ENCODE data around the gene NDUFAF5.
A peak's percentile ranks its signal among the peaks of the same experiment; 100 is the strongest.

NDUFAF5 gene

GRCh38 chr20:13775867-13776266 lies 9.0 kb upstream of the NDUFAF5 start:
- WGBS (ENCODE audit: insufficient coverage, insufficient read length) = 100% methylated on average over 2 of the region's 4 CpGs
- DNase-seq (ENCODE audit: low read depth, low spot score) = no peak

GRCh38 chr20:13777171-13777601 lies 7.6 kb upstream of the NDUFAF5 start:
- Histone ChIP-seq H3K36me3 (ENCODE audit: control insufficient read depth, insufficient read depth, low read length) (peaks cover 8% of the 10 kb centered on the region; the same call in 1 of the 2 replicates), H3K27me3 (ENCODE audit: control insufficient read depth, insufficient read depth, low read length) (no peaks in the 10 kb centered on the region), H3K27ac (ENCODE audit: low read length) (no peak overlapping the region), H3K4me1 (ENCODE audit: control insufficient read depth, insufficient read depth, low read length) (no peaks in the 10 kb centered on the region), H3K4me3 (ENCODE audit: low read length) (no peak overlapping the region), H3K9me3 (ENCODE audit: control insufficient read depth, insufficient read depth, low read length) (no peaks in the 10 kb centered on the region)
- WGBS (ENCODE audit: insufficient coverage, insufficient read length) = no CpG with 5 or more reads among the region's 4 CpGs
- DNase-seq (ENCODE audit: low read depth, low spot score) = no peak

More at GRCh38 chr20:13775867-13776266, 9.0 kb upstream of the NDUFAF5 start:
- no peaks in the 10 kb centered on the region for H3K9me3 ChIP-seq (ENCODE audit: control insufficient read depth, insufficient read depth, low read length)
- peaks cover 8% of the 10 kb centered on the region; the same call in 1 of the 2 replicates for H3K36me3 ChIP-seq (ENCODE audit: control insufficient read depth, insufficient read depth, low read length)
- no peak overlapping the region for H3K27ac ChIP-seq (ENCODE audit: low read length)
- H3K4me3 ChIP-seq (ENCODE audit: low read length) = no peak overlapping the region
- H3K27me3 ChIP-seq (ENCODE audit: control insufficient read depth, insufficient read depth, low read length) = no peaks in the 10 kb centered on the region
- H3K4me1 ChIP-seq (ENCODE audit: control insufficient read depth, insufficient read depth, low read length) = no peaks in the 10 kb centered on the region

GRCh38 chr20:13778827-13779226 lies 6.0 kb upstream of the NDUFAF5 start:
- no peaks in the 10 kb centered on the region for H3K27me3 ChIP-seq (ENCODE audit: control insufficient read depth, insufficient read depth, low read length)
- H3K4me3 ChIP-seq (ENCODE audit: low read length) = no peak overlapping the region
- H3K9me3 ChIP-seq (ENCODE audit: control insufficient read depth, insufficient read depth, low read length) = no peaks in the 10 kb centered on the region
- DNase-seq (ENCODE audit: low read depth, low spot score) = no peak
- no peak overlapping the region for H3K27ac ChIP-seq (ENCODE audit: low read length)
- peaks cover 8% of the 10 kb centered on the region; the same call in 1 of the 2 replicates for H3K36me3 ChIP-seq (ENCODE audit: control insufficient read depth, insufficient read depth, low read length)
- H3K4me1 ChIP-seq (ENCODE audit: control insufficient read depth, insufficient read depth, low read length) = 0 out of 2 replicates have a peak, but pooled peaks cover 3% of the 10 kb centered on the region
- no CpG with 5 or more reads among the region's 3 CpGs for WGBS (ENCODE audit: insufficient coverage, insufficient read length)

GRCh38 chr20:13783528-13783927 lies 1.3 kb upstream of the NDUFAF5 start:
- no peak overlapping the region for H3K4me3 ChIP-seq (ENCODE audit: low read length)
- H3K36me3 ChIP-seq (ENCODE audit: control insufficient read depth, insufficient read depth, low read length) = no peaks in the 10 kb centered on the region; the same call in 1 of the 2 replicates
- WGBS (ENCODE audit: insufficient coverage, insufficient read length) = no CpG with 5 or more reads among the region's 13 CpGs
- H3K27me3 ChIP-seq (ENCODE audit: control insufficient read depth, insufficient read depth, low read length) = no peaks in the 10 kb centered on the region
- no peaks in the 10 kb centered on the region for H3K9me3 ChIP-seq (ENCODE audit: control insufficient read depth, insufficient read depth, low read length)
- no peak overlapping the region for H3K27ac ChIP-seq (ENCODE audit: low read length)
- 0 out of 2 replicates have a peak, but pooled peaks cover 4% of the 10 kb centered on the region for H3K4me1 ChIP-seq (ENCODE audit: control insufficient read depth, insufficient read depth, low read length)
- DNase-seq (ENCODE audit: low read depth, low spot score) = no peak

- H3K27me3 ChIP-seq (ENCODE audit: control insufficient read depth, insufficient read depth, low read length) = no peaks in the 10 kb centered on the region
- no CpG with 5 or more reads among the region's 26 CpGs for whole genome bisulfite sequencing (ENCODE audit: insufficient coverage, insufficient read length)
- peak overlapping the region; percentile 88; the same call in 1 of the 2 replicates for H3K4me3 ChIP-seq (ENCODE audit: low read length)
- no peaks in the 10 kb centered on the region; the same call in 1 of the 2 replicates for H3K36me3 ChIP-seq (ENCODE audit: control insufficient read depth, insufficient read depth, low read length)
- DNase-seq (ENCODE audit: low read depth, low spot score) = no peak
- H3K9me3 ChIP-seq (ENCODE audit: control insufficient read depth, insufficient read depth, low read length) = no peaks in the 10 kb centered on the region
- H3K27ac ChIP-seq (ENCODE audit: low read length) = no peak overlapping the region
- H3K4me1 ChIP-seq (ENCODE audit: control insufficient read depth, insufficient read depth, low read length) = 0 out of 2 replicates have a peak, but pooled peaks cover 4% of the 10 kb centered on the region
Observed at GRCh38 chr20:13784271-13784892, 446 bp upstream of the NDUFAF5 start.

- peaks cover 3% of the 10 kb centered on the region; the same call in 1 of the 2 replicates for H3K36me3 ChIP-seq (ENCODE audit: control insufficient read depth, insufficient read depth, low read length)
- H3K27me3 ChIP-seq (ENCODE audit: control insufficient read depth, insufficient read depth, low read length) = no peaks in the 10 kb centered on the region
- H3K4me1 ChIP-seq (ENCODE audit: control insufficient read depth, insufficient read depth, low read length) = 0 out of 2 replicates have a peak, but pooled peaks cover 4% of the 10 kb centered on the region
- H3K4me3 ChIP-seq (ENCODE audit: low read length) = peak overlapping the region; percentile 14; the same call in 1 of the 2 replicates
- no peak overlapping the region for H3K27ac ChIP-seq (ENCODE audit: low read length)
- no peak for DNase-seq (ENCODE audit: low read depth, low spot score)
- WGBS (ENCODE audit: insufficient coverage, insufficient read length) = no CpG with 5 or more reads among the region's 8 CpGs
- H3K9me3 ChIP-seq (ENCODE audit: control insufficient read depth, insufficient read depth, low read length) = no peaks in the 10 kb centered on the region
Observed at GRCh38 chr20:13786143-13786828, 1.5 kb downstream of the NDUFAF5 start.

GRCh38 chr20:13788167-13788834 lies 3.5 kb downstream of the NDUFAF5 start:
- DNase-seq (ENCODE audit: low read depth, low spot score) = peak; percentile 27
- no peaks in the 10 kb centered on the region for H3K27me3 ChIP-seq (ENCODE audit: control insufficient read depth, insufficient read depth, low read length)
- no peak overlapping the region for H3K4me3 ChIP-seq (ENCODE audit: low read length)
- H3K9me3 ChIP-seq (ENCODE audit: control insufficient read depth, insufficient read depth, low read length) = no peaks in the 10 kb centered on the region
- peaks cover 3% of the 10 kb centered on the region; the same call in 1 of the 2 replicates for H3K36me3 ChIP-seq (ENCODE audit: control insufficient read depth, insufficient read depth, low read length)
- 0 out of 2 replicates have a peak, but pooled peaks cover 4% of the 10 kb centered on the region for H3K4me1 ChIP-seq (ENCODE audit: control insufficient read depth, insufficient read depth, low read length)
- no CpG with 5 or more reads among the region's 1 CpG for WGBS (ENCODE audit: insufficient coverage, insufficient read length)
- no peak overlapping the region for H3K27ac ChIP-seq (ENCODE audit: low read length)

GRCh38 chr20:13790708-13791107 lies 5.9 kb downstream of the NDUFAF5 start:
- WGBS (ENCODE audit: insufficient coverage, insufficient read length) = no CpG with 5 or more reads among the region's 2 CpGs
- Histone ChIP-seq H3K9me3 (ENCODE audit: control insufficient read depth, insufficient read depth, low read length) (no peaks in the 10 kb centered on the region), H3K27me3 (ENCODE audit: control insufficient read depth, insufficient read depth, low read length) (no peaks in the 10 kb centered on the region)

GRCh38 chr20:13791540-13792459 lies 7.0 kb downstream of the NDUFAF5 start:
- Histone ChIP-seq H3K36me3 (ENCODE audit: control insufficient read depth, insufficient read depth, low read length) (peaks cover 3% of the 10 kb centered on the region; the same call in 1 of the 2 replicates), H3K27ac (ENCODE audit: low read length) (no peak overlapping the region)
- no CpG with 5 or more reads among the region's 2 CpGs for WGBS (ENCODE audit: insufficient coverage, insufficient read length)

More at GRCh38 chr20:13790708-13791107, 5.9 kb downstream of the NDUFAF5 start:
- DNase-seq (ENCODE audit: low read depth, low spot score) = no peak
- Histone ChIP-seq H3K4me1 (ENCODE audit: control insufficient read depth, insufficient read depth, low read length) (0 out of 2 replicates have a peak, but pooled peaks cover 2% of the 10 kb centered on the region), H3K36me3 (ENCODE audit: control insufficient read depth, insufficient read depth, low read length) (peaks cover 3% of the 10 kb centered on the region; the same call in 1 of the 2 replicates), H3K4me3 (ENCODE audit: low read length) (no peak overlapping the region), H3K27ac (ENCODE audit: low read length) (no peak overlapping the region)

More at GRCh38 chr20:13791540-13792459, 7.0 kb downstream of the NDUFAF5 start:
- no peaks in the 10 kb centered on the region for H3K27me3 ChIP-seq (ENCODE audit: control insufficient read depth, insufficient read depth, low read length)
- DNase-seq (ENCODE audit: low read depth, low spot score) = no peak
- H3K4me3 ChIP-seq (ENCODE audit: low read length) = no peak overlapping the region
- H3K9me3 ChIP-seq (ENCODE audit: control insufficient read depth, insufficient read depth, low read length) = no peaks in the 10 kb centered on the region
- no peaks in the 10 kb centered on the region for H3K4me1 ChIP-seq (ENCODE audit: control insufficient read depth, insufficient read depth, low read length)
